K562 (cell line): Measurements from ENCODE around the gene TRIO.

ENCODE experiments used
- ETV6 ChIP-seq, 3 experiments: fragments of 150-350 bp in 1 of 3; sonication (generic) in 1 of 3; formaldehyde crosslinking in 1 of 3; IDR thresholded peaks; 2 replicates each; pipeline versions ENCODE4 v1.6.1 to v1.8.0; 2014 to 2022; ENCODE audit warnings: borderline replicate concordance in 2 of 3, low read depth in 2 of 3, antibody characterized with exemption in 1 of 3, low read length in 1 of 3, mild to moderate bottlenecking in 1 of 3, missing genetic modification reagents in 1 of 3
- EZH2 ChIP-seq: IDR thresholded peaks from 2 replicates; pipeline ENCODE4 v1.6.1; 2012; ENCODE audit warnings: low read depth, mild to moderate bottlenecking, inconsistent platforms, low read length, borderline replicate concordance
- RAD21 ChIP-seq, 2 experiments: fragments of 250-450 bp in 1 of 2; fragments of 450-650 bp in 1 of 2; sonication (Bioruptor Pico) in 1 of 2; formaldehyde crosslinking in 1 of 2; IDR thresholded peaks in 1 of 2; conservative IDR thresholded peaks in 1 of 2; 2 replicates each; pipeline versions ENCODE4 v1.4.0 to v1.8.0; 2020 to 2022; ENCODE audit warnings: mild to moderate bottlenecking in 2 of 2, moderate library complexity in 1 of 2
- SP1 ChIP-seq: sonication (generic); formaldehyde crosslinking; IDR thresholded peaks from 2 replicates; pipeline ENCODE4 v1.8.1; 2022; ENCODE audit warnings: mild to moderate bottlenecking, missing genetic modification reagents
- SRSF7 ChIP-seq: fragments of 200-400 bp; formaldehyde crosslinking; optimal IDR thresholded peaks from 2 replicates; pipeline ENCODE3; 2017; ENCODE audit warnings: mild to moderate bottlenecking, low read depth, low read length
- ZNF146 ChIP-seq: IDR thresholded peaks from one replicate; pipeline ENCODE4 v1.6.1; 2018; ENCODE audit warnings: missing compliant biosample characterization; ENCODE audit not compliant: unreplicated experiment
- TF ChIP-seq, protein P1 (sequence below), 3 experiments: IDR thresholded peaks in 2 of 3; conservative IDR thresholded peaks in 1 of 3; 2 replicates each; pipeline ENCODE4 v1.5.1; 2011 to 2012; ENCODE audit warnings: low read length in 3 of 3, mild to moderate bottlenecking in 3 of 3, control low read depth in 2 of 3, improper control_type of control experiment in 1 of 3, inconsistent platforms in 1 of 3, low read depth in 1 of 3, mixed read lengths in 1 of 3, moderate library complexity in 1 of 3; ENCODE audit not compliant: insufficient read depth in 2 of 3
- TF ChIP-seq, protein P2 (sequence below): fragments of 200-800 bp; sonication (Bioruptor generic); IDR thresholded peaks from 2 replicates; pipeline ENCODE4 v1.6.1; 2016; ENCODE audit warnings: missing genetic modification characterization, missing compliant biosample characterization
- TF ChIP-seq, protein P3 (sequence below), 2 experiments: fragments of 450-650 bp; formaldehyde crosslinking in 1 of 2; IDR thresholded peaks; 2 replicates each; pipeline versions ENCODE4 v1.4.0 to v1.6.1; 2014 to 2020; ENCODE audit warnings: mild to moderate bottlenecking in 2 of 2, borderline replicate concordance in 1 of 2, low read depth in 1 of 2
- TF ChIP-seq, protein P4 (sequence below): fragments of 450-650 bp; IDR thresholded peaks from 2 replicates; pipeline ENCODE4 v1.6.1; 2016; ENCODE audit warnings: low read depth, mild to moderate bottlenecking, moderate library complexity

DNA sequence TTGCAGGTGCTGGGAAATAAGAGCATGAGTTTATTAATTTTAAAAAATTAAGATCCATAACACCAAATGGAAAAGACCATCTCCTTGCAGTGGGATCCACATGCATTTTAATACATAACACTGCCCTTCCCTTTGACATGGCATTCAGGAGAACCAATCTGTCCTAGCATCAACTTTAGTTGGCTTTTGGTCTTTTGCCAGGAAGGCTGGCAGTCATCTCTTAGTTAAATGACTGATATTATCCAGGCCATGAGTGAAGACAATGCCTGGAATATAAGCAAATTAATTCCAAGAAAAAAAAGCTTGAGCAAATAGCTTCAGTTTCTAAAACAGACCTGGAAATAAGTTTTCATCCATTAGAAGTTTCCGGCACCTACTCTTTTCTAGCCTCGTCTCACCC is 383.4 kb downstream of the TRIO start:
- TF ChIP-seq ETV6 (IDR thresholded peaks at IDR 0.05; ENCODE audit: borderline replicate concordance in 1 of 2, low read depth in 2 of 2, low read length in 1 of 2) (no peak), ETV6 (CRISPR knock-in tag; IDR thresholded peaks at IDR 0.05; ENCODE audit: borderline replicate concordance) (no peak), SP1 (CRISPR knock-in tag) (no peak), SRSF7 (no peak), ZNF146 (no peak), RAD21 (CRISPR knock-in tag; conservative IDR thresholded peaks at IDR 0.05 in 1 of 2, IDR thresholded peaks at IDR 0.05 in 1 of 2) (no peak), EZH2 (no peak)
- TF ChIP-seq, protein P1, sequence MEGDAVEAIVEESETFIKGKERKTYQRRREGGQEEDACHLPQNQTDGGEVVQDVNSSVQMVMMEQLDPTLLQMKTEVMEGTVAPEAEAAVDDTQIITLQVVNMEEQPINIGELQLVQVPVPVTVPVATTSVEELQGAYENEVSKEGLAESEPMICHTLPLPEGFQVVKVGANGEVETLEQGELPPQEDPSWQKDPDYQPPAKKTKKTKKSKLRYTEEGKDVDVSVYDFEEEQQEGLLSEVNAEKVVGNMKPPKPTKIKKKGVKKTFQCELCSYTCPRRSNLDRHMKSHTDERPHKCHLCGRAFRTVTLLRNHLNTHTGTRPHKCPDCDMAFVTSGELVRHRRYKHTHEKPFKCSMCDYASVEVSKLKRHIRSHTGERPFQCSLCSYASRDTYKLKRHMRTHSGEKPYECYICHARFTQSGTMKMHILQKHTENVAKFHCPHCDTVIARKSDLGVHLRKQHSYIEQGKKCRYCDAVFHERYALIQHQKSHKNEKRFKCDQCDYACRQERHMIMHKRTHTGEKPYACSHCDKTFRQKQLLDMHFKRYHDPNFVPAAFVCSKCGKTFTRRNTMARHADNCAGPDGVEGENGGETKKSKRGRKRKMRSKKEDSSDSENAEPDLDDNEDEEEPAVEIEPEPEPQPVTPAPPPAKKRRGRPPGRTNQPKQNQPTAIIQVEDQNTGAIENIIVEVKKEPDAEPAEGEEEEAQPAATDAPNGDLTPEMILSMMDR (IDR thresholded peaks at IDR 0.05 in 2 of 3, conservative IDR thresholded peaks at IDR 0.05 in 1 of 3; ENCODE audit: insufficient read depth in 2 of 3, low read depth in 1 of 3, low read length in 3 of 3) = no peak
- TF ChIP-seq, protein P2, sequence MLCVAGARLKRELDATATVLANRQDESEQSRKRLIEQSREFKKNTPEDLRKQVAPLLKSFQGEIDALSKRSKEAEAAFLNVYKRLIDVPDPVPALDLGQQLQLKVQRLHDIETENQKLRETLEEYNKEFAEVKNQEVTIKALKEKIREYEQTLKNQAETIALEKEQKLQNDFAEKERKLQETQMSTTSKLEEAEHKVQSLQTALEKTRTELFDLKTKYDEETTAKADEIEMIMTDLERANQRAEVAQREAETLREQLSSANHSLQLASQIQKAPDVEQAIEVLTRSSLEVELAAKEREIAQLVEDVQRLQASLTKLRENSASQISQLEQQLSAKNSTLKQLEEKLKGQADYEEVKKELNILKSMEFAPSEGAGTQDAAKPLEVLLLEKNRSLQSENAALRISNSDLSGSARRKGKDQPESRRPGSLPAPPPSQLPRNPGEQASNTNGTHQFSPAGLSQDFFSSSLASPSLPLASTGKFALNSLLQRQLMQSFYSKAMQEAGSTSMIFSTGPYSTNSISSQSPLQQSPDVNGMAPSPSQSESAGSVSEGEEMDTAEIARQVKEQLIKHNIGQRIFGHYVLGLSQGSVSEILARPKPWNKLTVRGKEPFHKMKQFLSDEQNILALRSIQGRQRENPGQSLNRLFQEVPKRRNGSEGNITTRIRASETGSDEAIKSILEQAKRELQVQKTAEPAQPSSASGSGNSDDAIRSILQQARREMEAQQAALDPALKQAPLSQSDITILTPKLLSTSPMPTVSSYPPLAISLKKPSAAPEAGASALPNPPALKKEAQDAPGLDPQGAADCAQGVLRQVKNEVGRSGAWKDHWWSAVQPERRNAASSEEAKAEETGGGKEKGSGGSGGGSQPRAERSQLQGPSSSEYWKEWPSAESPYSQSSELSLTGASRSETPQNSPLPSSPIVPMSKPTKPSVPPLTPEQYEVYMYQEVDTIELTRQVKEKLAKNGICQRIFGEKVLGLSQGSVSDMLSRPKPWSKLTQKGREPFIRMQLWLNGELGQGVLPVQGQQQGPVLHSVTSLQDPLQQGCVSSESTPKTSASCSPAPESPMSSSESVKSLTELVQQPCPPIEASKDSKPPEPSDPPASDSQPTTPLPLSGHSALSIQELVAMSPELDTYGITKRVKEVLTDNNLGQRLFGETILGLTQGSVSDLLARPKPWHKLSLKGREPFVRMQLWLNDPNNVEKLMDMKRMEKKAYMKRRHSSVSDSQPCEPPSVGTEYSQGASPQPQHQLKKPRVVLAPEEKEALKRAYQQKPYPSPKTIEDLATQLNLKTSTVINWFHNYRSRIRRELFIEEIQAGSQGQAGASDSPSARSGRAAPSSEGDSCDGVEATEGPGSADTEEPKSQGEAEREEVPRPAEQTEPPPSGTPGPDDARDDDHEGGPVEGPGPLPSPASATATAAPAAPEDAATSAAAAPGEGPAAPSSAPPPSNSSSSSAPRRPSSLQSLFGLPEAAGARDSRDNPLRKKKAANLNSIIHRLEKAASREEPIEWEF (CRISPR knock-in tag) = no peak
- TF ChIP-seq, protein P3, sequence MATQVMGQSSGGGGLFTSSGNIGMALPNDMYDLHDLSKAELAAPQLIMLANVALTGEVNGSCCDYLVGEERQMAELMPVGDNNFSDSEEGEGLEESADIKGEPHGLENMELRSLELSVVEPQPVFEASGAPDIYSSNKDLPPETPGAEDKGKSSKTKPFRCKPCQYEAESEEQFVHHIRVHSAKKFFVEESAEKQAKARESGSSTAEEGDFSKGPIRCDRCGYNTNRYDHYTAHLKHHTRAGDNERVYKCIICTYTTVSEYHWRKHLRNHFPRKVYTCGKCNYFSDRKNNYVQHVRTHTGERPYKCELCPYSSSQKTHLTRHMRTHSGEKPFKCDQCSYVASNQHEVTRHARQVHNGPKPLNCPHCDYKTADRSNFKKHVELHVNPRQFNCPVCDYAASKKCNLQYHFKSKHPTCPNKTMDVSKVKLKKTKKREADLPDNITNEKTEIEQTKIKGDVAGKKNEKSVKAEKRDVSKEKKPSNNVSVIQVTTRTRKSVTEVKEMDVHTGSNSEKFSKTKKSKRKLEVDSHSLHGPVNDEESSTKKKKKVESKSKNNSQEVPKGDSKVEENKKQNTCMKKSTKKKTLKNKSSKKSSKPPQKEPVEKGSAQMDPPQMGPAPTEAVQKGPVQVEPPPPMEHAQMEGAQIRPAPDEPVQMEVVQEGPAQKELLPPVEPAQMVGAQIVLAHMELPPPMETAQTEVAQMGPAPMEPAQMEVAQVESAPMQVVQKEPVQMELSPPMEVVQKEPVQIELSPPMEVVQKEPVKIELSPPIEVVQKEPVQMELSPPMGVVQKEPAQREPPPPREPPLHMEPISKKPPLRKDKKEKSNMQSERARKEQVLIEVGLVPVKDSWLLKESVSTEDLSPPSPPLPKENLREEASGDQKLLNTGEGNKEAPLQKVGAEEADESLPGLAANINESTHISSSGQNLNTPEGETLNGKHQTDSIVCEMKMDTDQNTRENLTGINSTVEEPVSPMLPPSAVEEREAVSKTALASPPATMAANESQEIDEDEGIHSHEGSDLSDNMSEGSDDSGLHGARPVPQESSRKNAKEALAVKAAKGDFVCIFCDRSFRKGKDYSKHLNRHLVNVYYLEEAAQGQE (IDR thresholded peaks at IDR 0.05; ENCODE audit: borderline replicate concordance) = no peak
- TF ChIP-seq, protein P3 (CRISPR knock-in tag; IDR thresholded peaks at IDR 0.05; ENCODE audit: low read depth) = no peak
- TF ChIP-seq, protein P4, sequence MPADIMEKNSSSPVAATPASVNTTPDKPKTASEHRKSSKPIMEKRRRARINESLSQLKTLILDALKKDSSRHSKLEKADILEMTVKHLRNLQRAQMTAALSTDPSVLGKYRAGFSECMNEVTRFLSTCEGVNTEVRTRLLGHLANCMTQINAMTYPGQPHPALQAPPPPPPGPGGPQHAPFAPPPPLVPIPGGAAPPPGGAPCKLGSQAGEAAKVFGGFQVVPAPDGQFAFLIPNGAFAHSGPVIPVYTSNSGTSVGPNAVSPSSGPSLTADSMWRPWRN = no peak
